ENCODE measurements around the gene NELL1. TPM values are rescaled to one million over a fixed set of nuclear protein-coding genes. Genes with fewer than 3 reads are reported as not detected.

Gene NELL1
- total RNA-seq, 1 donor from 2014 or later: 0.45 TPM

DNA sequence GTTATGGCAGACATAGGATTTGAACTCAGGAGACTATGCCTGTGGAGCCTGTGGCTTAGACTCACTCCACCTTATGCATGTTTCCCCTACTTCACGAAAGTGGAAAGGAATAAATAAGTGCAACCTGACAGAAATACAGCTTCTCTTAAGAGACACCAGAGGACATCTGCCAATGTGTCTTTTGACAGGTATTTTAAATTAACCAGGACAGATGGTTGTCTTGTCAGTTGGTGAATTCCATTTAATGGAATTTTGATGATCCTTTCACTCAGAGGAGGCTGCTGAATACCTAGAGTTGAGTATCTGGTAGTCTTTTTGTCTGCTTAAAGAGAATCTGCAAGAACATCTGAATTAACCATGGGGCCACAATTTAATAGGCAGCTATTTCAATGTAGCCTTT lies 46.1 kb downstream of the NELL1 start:
- Mint-ChIP-seq H3K9me3 (ENCODE audit: unreplicated experiment) (no peaks in the 10 kb centered on the region), H3K27me3 (ENCODE audit: low read depth, unreplicated experiment) (peaks cover 5% of the 10 kb centered on the region), H3K36me3 (ENCODE audit: low read depth, unreplicated experiment) (no peaks in the 10 kb centered on the region), H3K4me1 (ENCODE audit: low read depth, unreplicated experiment) (no peaks in the 10 kb centered on the region), H3K4me3 (ENCODE audit: unreplicated experiment) (no peak overlapping the region), H3K27ac (ENCODE audit: unreplicated experiment) (no peak overlapping the region)
- Histone ChIP-seq H3K4me2 (ENCODE audit: low read length) (no peak overlapping the region), H2AFZ (ENCODE audit: low read depth, low read length) (no peak overlapping the region), H3K9ac (ENCODE audit: low read length) (no peak overlapping the region), H3K79me2 (ENCODE audit: insufficient read depth, low read length) (no peaks in the 10 kb centered on the region), H3K27me3 (ENCODE audit: insufficient read depth, low read length) (no peaks in the 10 kb centered on the region), H4K20me1 (ENCODE audit: insufficient read depth, low read length) (no peaks in the 10 kb centered on the region), H3K4me3 (ENCODE audit: insufficient read depth, low read depth, low read length) (no peak overlapping the region), H3K27ac (ENCODE audit: low read depth, low read length) (no peak overlapping the region), H3K4me1 (ENCODE audit: insufficient read depth, low read length) (no peaks in the 10 kb centered on the region), H3K9me3 (ENCODE audit: insufficient read depth, low read depth, low read length) (peaks cover 3% of the 10 kb centered on the region), H3K36me3 (ENCODE audit: insufficient read depth, low read length) (no peaks in the 10 kb centered on the region)
- FAIRE-seq (no peak), DNase-seq (ENCODE audit: low read depth) (no peak)
- TF ChIP-seq, protein P1, sequence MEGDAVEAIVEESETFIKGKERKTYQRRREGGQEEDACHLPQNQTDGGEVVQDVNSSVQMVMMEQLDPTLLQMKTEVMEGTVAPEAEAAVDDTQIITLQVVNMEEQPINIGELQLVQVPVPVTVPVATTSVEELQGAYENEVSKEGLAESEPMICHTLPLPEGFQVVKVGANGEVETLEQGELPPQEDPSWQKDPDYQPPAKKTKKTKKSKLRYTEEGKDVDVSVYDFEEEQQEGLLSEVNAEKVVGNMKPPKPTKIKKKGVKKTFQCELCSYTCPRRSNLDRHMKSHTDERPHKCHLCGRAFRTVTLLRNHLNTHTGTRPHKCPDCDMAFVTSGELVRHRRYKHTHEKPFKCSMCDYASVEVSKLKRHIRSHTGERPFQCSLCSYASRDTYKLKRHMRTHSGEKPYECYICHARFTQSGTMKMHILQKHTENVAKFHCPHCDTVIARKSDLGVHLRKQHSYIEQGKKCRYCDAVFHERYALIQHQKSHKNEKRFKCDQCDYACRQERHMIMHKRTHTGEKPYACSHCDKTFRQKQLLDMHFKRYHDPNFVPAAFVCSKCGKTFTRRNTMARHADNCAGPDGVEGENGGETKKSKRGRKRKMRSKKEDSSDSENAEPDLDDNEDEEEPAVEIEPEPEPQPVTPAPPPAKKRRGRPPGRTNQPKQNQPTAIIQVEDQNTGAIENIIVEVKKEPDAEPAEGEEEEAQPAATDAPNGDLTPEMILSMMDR (IDR thresholded peaks at IDR 0.05; ENCODE audit: insufficient read depth, low read depth, low read length): no peak
- TF ChIP-seq EZH2 (IDR thresholded peaks at IDR 0.05; ENCODE audit: insufficient read depth, low read length): no peak

DNA sequence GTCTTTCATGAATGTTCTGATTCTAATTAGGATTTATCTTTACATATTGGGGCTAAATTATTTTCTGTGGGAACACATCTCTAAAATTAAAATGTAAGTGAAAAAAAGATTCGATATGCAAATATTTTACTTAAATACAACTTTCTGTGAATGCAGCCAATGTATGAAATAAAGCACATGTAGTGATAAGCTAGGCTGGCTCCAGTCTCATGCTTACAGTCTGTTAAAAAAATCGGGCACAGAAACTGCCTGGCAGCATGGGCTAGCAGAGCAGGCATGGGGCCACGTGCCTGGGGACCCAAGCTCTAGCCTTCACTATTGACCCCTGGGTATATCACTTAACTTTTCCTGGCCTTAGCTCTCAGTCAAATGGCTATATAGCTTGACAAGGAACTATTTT lies 46.5 kb downstream of the NELL1 start:
- TF ChIP-seq EZH2 (IDR thresholded peaks at IDR 0.05; ENCODE audit: insufficient read depth, low read length): no peak
- TF ChIP-seq, protein P1 (IDR thresholded peaks at IDR 0.05; ENCODE audit: insufficient read depth, low read depth, low read length): no peak
- no peak overlapping the region for H3K4me3 ChIP-seq (ENCODE audit: insufficient read depth, low read depth, low read length)
- Mint-ChIP-seq H3K9me3 (ENCODE audit: unreplicated experiment) (no peaks in the 10 kb centered on the region), H3K27me3 (ENCODE audit: low read depth, unreplicated experiment) (peaks cover 3% of the 10 kb centered on the region), H3K4me1 (ENCODE audit: low read depth, unreplicated experiment) (no peaks in the 10 kb centered on the region), H3K4me3 (ENCODE audit: unreplicated experiment) (no peak overlapping the region), H3K36me3 (ENCODE audit: low read depth, unreplicated experiment) (no peaks in the 10 kb centered on the region), H3K27ac (ENCODE audit: unreplicated experiment) (no peak overlapping the region)
- H3K79me2 ChIP-seq (ENCODE audit: insufficient read depth, low read length): no peaks in the 10 kb centered on the region
- FAIRE-seq (no peak), DNase-seq (ENCODE audit: low read depth) (no peak)
- H3K36me3 ChIP-seq (ENCODE audit: insufficient read depth, low read length): no peaks in the 10 kb centered on the region
- H3K27me3 ChIP-seq (ENCODE audit: insufficient read depth, low read length): no peaks in the 10 kb centered on the region
- no peaks in the 10 kb centered on the region for H4K20me1 ChIP-seq (ENCODE audit: insufficient read depth, low read length)
- H3K9ac ChIP-seq (ENCODE audit: low read length): no peak overlapping the region
- no peak overlapping the region for H3K4me2 ChIP-seq (ENCODE audit: low read length)
- H3K9me3 ChIP-seq (ENCODE audit: insufficient read depth, low read depth, low read length): peaks cover 3% of the 10 kb centered on the region
- H3K27ac ChIP-seq (ENCODE audit: low read depth, low read length): no peak overlapping the region
- no peak overlapping the region for H2AFZ ChIP-seq (ENCODE audit: low read depth, low read length)
- H3K4me1 ChIP-seq (ENCODE audit: insufficient read depth, low read length): no peaks in the 10 kb centered on the region

GRCh38 chr11:20719821-20720220 lies 50.4 kb downstream of the NELL1 start:
- Mint-ChIP-seq H3K27me3 (ENCODE audit: low read depth, unreplicated experiment) (no peaks in the 10 kb centered on the region), H3K27ac (ENCODE audit: unreplicated experiment) (no peak overlapping the region), H3K4me1 (ENCODE audit: low read depth, unreplicated experiment) (no peaks in the 10 kb centered on the region), H3K9me3 (ENCODE audit: unreplicated experiment) (no peaks in the 10 kb centered on the region), H3K36me3 (ENCODE audit: low read depth, unreplicated experiment) (no peaks in the 10 kb centered on the region), H3K4me3 (ENCODE audit: unreplicated experiment) (no peak overlapping the region)
- no peak for FAIRE-seq
- DNase-seq (ENCODE audit: low read depth): no peak
- Histone ChIP-seq H3K79me2 (ENCODE audit: insufficient read depth, low read length) (no peaks in the 10 kb centered on the region), H3K4me2 (ENCODE audit: low read length) (no peak overlapping the region), H3K27ac (ENCODE audit: low read depth, low read length) (no peak overlapping the region), H3K9ac (ENCODE audit: low read length) (no peak overlapping the region), H3K36me3 (ENCODE audit: insufficient read depth, low read length) (no peaks in the 10 kb centered on the region), H2AFZ (ENCODE audit: low read depth, low read length) (no peak overlapping the region), H3K4me3 (ENCODE audit: insufficient read depth, low read depth, low read length) (no peak overlapping the region), H4K20me1 (ENCODE audit: insufficient read depth, low read length) (no peaks in the 10 kb centered on the region), H3K4me1 (ENCODE audit: insufficient read depth, low read length) (no peaks in the 10 kb centered on the region), H3K9me3 (ENCODE audit: insufficient read depth, low read depth, low read length) (no peaks in the 10 kb centered on the region), H3K27me3 (ENCODE audit: insufficient read depth, low read length) (no peaks in the 10 kb centered on the region)
- TF ChIP-seq, protein P1 (IDR thresholded peaks at IDR 0.05; ENCODE audit: insufficient read depth, low read depth, low read length): no peak
- TF ChIP-seq EZH2 (IDR thresholded peaks at IDR 0.05; ENCODE audit: insufficient read depth, low read length): no peak

Data from astrocyte (in vitro differentiated cells and primary cell).